ENCODE results near the gene ZNF384.

The ZNF384 gene

GRCh38 chr12:6640497-6640896 lies 48.7 kb downstream of the ZNF384 start:
- Histone ChIP-seq H3K27ac (ENCODE audit: insufficient read depth in 1 of 2, low read depth in 1 of 2, low read length in 2 of 2, poor library complexity in 1 of 2, severe bottlenecking in 2 of 2) (no peak overlapping the region), H3K4me1 (ENCODE audit: control extremely low read depth in 1 of 4, control insufficient read depth in 4 of 4, insufficient read depth in 4 of 4, low read length in 3 of 4) (peaks cover 5 to 55% (median 49%) of the 10 kb centered on the region in 4 experiments), H3K4me3 (ENCODE audit: control insufficient read depth in 1 of 7, extremely low read depth in 1 of 7, insufficient read depth in 4 of 7, low read depth in 2 of 7, low read length in 6 of 7) (no peak overlapping the region), H3K9me3 (ENCODE audit: control extremely low read depth in 1 of 5, control insufficient read depth in 4 of 5, insufficient read depth in 2 of 5, low read depth in 1 of 5, low read length in 4 of 5) (peaks cover 0 to 29% (median 0%) of the 10 kb centered on the region in 5 experiments), H3K36me3 (ENCODE audit: control insufficient read depth in 4 of 4, insufficient read depth in 4 of 4, low read length in 3 of 4) (no peaks in the 10 kb centered on the region), H3K27me3 (replicated peaks in 2 of 5; ENCODE audit: control insufficient read depth in 4 of 5, insufficient read depth in 5 of 5, low read length in 4 of 5) (no peaks in the 10 kb centered on the region)
- ChIA-PET CTCF (interaction anchor here (1.0 to 4.3 kb wide), 6 partner anchors 13 to 45 kb away, joined by 3 to 18 read pairs (median 4); no protein-coding TSS in a partner anchor), POLR2A (no interaction called here)
- DNase-seq = no peak
- WGBS (ENCODE audit: insufficient coverage) = 89% methylated on average over 2 of the region's 4 CpGs

DNA sequence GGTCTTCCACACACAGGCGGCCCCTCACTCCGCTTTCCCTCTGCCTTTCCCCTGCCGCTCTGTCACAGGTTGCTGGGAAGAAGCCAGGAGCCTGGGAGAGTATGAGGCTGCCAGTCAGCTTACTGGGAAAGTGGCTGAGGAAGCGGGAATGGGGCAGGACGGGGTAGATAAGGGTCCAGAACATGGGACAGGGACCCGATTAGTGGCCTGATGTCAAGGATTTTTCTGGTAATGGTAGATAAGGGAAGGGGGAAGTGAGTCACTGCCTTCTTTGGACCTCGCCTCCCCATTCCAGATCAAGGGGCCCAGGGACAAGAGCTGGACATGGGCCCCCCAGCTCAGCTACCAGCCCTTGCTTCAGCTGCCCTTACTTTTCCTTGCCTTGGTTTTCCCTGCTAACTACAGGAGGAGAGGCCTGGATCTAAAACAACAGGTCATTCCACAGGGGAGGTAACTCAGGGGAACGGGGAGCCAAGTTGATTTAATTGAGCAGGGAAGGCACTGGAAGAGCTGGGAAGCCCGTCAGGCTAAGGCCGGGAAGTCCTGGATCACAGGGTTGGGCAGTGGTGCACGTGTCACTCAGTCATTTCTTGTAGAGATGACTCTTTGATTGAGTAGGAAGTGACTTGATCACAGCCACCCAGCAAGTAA lies 49.9 kb downstream of the ZNF384 start:
- H3K36me3 ChIP-seq (ENCODE audit: control insufficient read depth in 4 of 4, insufficient read depth in 4 of 4, low read length in 3 of 4) = no peaks in the 10 kb centered on the region
- no peaks in the 10 kb centered on the region for H3K27me3 ChIP-seq (replicated peaks in 2 of 5; ENCODE audit: control insufficient read depth in 4 of 5, insufficient read depth in 5 of 5, low read length in 4 of 5)
- peak overlapping the region in 1 of 7 experiments; percentile 25 for H3K4me3 ChIP-seq (ENCODE audit: control insufficient read depth in 1 of 7, extremely low read depth in 1 of 7, insufficient read depth in 4 of 7, low read depth in 2 of 7, low read length in 6 of 7)
- 78% methylated on average over 8 of the region's 11 CpGs for WGBS (ENCODE audit: insufficient coverage)
- ChIA-PET POLR2A (interaction anchor here (0.8 kb wide), 1 partner anchor 18 kb away, joined by 3 read pairs; no protein-coding TSS in a partner anchor), CTCF (interaction anchor here (0.8 to 4.3 kb wide), 8 partner anchors 10 to 54 kb away, joined by 3 to 18 read pairs (median 3); no protein-coding TSS in a partner anchor)
- peaks cover 6 to 58% (median 52%) of the 10 kb centered on the region in 4 experiments for H3K4me1 ChIP-seq (ENCODE audit: control extremely low read depth in 1 of 4, control insufficient read depth in 4 of 4, insufficient read depth in 4 of 4, low read length in 3 of 4)
- peak; percentile 47 to 71 (median 54) for DNase-seq
- peak overlapping the region; percentile 28 to 81 for H3K27ac ChIP-seq (ENCODE audit: insufficient read depth in 1 of 2, low read depth in 1 of 2, low read length in 2 of 2, poor library complexity in 1 of 2, severe bottlenecking in 2 of 2)
- peaks cover 0 to 19% (median 0%) of the 10 kb centered on the region in 5 experiments for H3K9me3 ChIP-seq (ENCODE audit: control extremely low read depth in 1 of 5, control insufficient read depth in 4 of 5, insufficient read depth in 2 of 5, low read depth in 1 of 5, low read length in 4 of 5)

GRCh38 chr12:6638305-6638704 lies 50.9 kb downstream of the ZNF384 start:
- WGBS (ENCODE audit: insufficient coverage) = 59% methylated on average over 8 of the region's 9 CpGs
- peak overlapping the region in 1 of 2 experiments; percentile 81 for H3K27ac ChIP-seq (ENCODE audit: insufficient read depth in 1 of 2, low read depth in 1 of 2, low read length in 2 of 2, poor library complexity in 1 of 2, severe bottlenecking in 2 of 2)
- H3K36me3 ChIP-seq (ENCODE audit: control insufficient read depth in 4 of 4, insufficient read depth in 4 of 4, low read length in 3 of 4) = no peaks in the 10 kb centered on the region
- H3K9me3 ChIP-seq (ENCODE audit: control extremely low read depth in 1 of 5, control insufficient read depth in 4 of 5, insufficient read depth in 2 of 5, low read depth in 1 of 5, low read length in 4 of 5) = peaks cover 0 to 10% (median 0%) of the 10 kb centered on the region in 5 experiments
- H3K4me3 ChIP-seq (ENCODE audit: control insufficient read depth in 1 of 7, extremely low read depth in 1 of 7, insufficient read depth in 4 of 7, low read depth in 2 of 7, low read length in 6 of 7) = peak overlapping the region in 2 of 7 experiments; percentile 8 to 21
- ChIA-PET POLR2A (no interaction called here), CTCF (interaction anchor here (0.9 to 4.3 kb wide), 5 partner anchors 18 to 55 kb away, joined by 3 to 18 read pairs (median 4); no protein-coding TSS in a partner anchor)
- no peaks in the 10 kb centered on the region for H3K27me3 ChIP-seq (replicated peaks in 2 of 5; ENCODE audit: control insufficient read depth in 4 of 5, insufficient read depth in 5 of 5, low read length in 4 of 5)
- H3K4me1 ChIP-seq (ENCODE audit: control extremely low read depth in 1 of 4, control insufficient read depth in 4 of 4, insufficient read depth in 4 of 4, low read length in 3 of 4) = peaks cover 6 to 52% (median 46%) of the 10 kb centered on the region in 4 experiments
- peak in 2 of 3 donors; percentile 73 to 78 for DNase-seq

DNA sequence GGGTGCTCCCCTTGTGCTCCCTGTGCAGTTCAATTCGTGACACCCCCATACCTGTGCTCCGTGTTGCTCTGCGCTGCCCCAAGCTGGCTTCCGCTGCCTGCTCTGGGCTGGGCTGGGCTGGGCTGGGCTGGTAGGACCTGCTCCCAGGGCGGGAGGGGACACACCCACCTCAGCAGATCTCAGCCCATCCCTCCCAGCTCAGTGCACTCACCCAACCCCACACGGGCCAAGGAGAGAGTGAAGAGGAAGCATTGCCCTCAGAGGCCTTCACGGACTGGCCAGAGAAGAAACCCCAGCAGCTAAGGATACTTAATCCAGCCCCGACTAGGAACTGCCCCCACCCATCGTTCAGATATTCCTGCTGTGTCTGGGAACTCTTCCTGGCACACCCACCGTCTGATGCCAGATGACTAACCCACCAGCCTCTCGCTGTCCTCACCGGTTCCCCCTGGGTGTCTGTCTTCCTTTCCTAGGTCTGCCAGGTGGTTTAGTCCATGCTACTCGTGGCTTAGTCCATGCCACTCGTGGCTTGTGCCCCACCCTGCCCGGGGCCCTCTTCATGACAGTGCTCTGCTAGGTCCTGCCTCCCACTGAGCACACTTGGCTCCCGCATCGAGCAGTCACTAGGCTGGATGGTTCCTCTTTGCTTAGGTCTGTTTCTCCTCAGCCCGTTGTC lies 53.2 kb downstream of the ZNF384 start, which contains the start of gene LPAR5:
LPAR5 (minus strand) TSS at position 104 of the 676 bp plus-strand sequence. CDS start 14,711 bp downstream, outside the sequence.
- Histone ChIP-seq H3K9me3 (ENCODE audit: control extremely low read depth in 1 of 5, control insufficient read depth in 4 of 5, insufficient read depth in 2 of 5, low read depth in 1 of 5, low read length in 4 of 5) (peaks cover 0 to 2% (median 0%) of the 10 kb centered on the region in 5 experiments), H3K27me3 (replicated peaks in 2 of 5; ENCODE audit: control insufficient read depth in 4 of 5, insufficient read depth in 5 of 5, low read length in 4 of 5) (no peaks in the 10 kb centered on the region), H3K27ac (ENCODE audit: insufficient read depth in 1 of 2, low read depth in 1 of 2, low read length in 2 of 2, poor library complexity in 1 of 2, severe bottlenecking in 2 of 2) (peak within 1 kb of the TSS in 1 of 2 experiments; percentile 28), H3K4me3 (ENCODE audit: control insufficient read depth in 1 of 7, extremely low read depth in 1 of 7, insufficient read depth in 4 of 7, low read depth in 2 of 7, low read length in 6 of 7) (peak within 1 kb of the TSS in 6 of 7 experiments; percentile 7 to 42 (median 17)), H3K4me1 (ENCODE audit: control extremely low read depth in 1 of 4, control insufficient read depth in 4 of 4, insufficient read depth in 4 of 4, low read length in 3 of 4) (peaks cover 9 to 73% (median 64%) of the 10 kb centered on the region in 4 experiments), H3K36me3 (ENCODE audit: control insufficient read depth in 4 of 4, insufficient read depth in 4 of 4, low read length in 3 of 4) (no peaks in the 10 kb centered on the region)
- POLR2A ChIA-PET = no interaction called here
- DNase-seq = no peak
- CTCF ChIA-PET = interaction anchor here (1.0 to 3.1 kb wide), 5 partner anchors 9 to 72 kb away, joined by 3 to 13 read pairs (median 5); partner anchors contain the start of gene ACRBP
- 69% methylated on average over 18 of the region's 18 CpGs for WGBS (ENCODE audit: insufficient coverage)

DNA sequence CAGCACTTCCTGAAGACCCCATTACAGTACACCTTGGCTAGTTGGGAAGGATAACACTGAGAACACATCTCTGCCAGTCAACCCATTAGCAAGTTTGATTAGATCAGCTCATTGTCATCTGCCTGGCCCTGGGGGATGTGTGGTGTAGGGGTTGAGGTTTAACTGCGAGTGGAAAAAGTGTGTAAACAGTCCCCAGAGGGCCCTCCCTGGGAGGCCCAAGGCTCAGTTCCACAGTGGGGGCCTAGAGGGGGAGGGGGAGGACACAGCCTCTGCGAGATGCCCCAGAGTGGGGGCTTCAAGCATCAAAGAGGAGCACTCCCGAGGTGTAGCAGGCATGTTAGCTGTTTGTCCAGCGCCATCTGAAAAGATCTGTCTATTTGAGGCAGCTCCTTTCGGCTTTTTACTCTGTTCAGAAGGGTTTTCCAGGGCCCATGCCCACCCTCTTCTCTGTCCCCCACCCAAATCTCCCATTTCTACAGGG lies 53.8 kb downstream of the ZNF384 start:
- Histone ChIP-seq H3K27ac (ENCODE audit: insufficient read depth in 1 of 2, low read depth in 1 of 2, low read length in 2 of 2, poor library complexity in 1 of 2, severe bottlenecking in 2 of 2) (peak overlapping the region in 1 of 2 experiments; percentile 28), H3K4me3 (ENCODE audit: control insufficient read depth in 1 of 7, extremely low read depth in 1 of 7, insufficient read depth in 4 of 7, low read depth in 2 of 7, low read length in 6 of 7) (peak overlapping the region in 6 of 7 experiments; percentile 7 to 42 (median 17)), H3K4me1 (ENCODE audit: control extremely low read depth in 1 of 4, control insufficient read depth in 4 of 4, insufficient read depth in 4 of 4, low read length in 3 of 4) (peaks cover 9 to 77% (median 64%) of the 10 kb centered on the region in 4 experiments), H3K9me3 (ENCODE audit: control extremely low read depth in 1 of 5, control insufficient read depth in 4 of 5, insufficient read depth in 2 of 5, low read depth in 1 of 5, low read length in 4 of 5) (peaks cover 0 to 2% (median 0%) of the 10 kb centered on the region in 5 experiments), H3K36me3 (ENCODE audit: control insufficient read depth in 4 of 4, insufficient read depth in 4 of 4, low read length in 3 of 4) (no peaks in the 10 kb centered on the region), H3K27me3 (replicated peaks in 2 of 5; ENCODE audit: control insufficient read depth in 4 of 5, insufficient read depth in 5 of 5, low read length in 4 of 5) (no peaks in the 10 kb centered on the region)
- POLR2A ChIA-PET = interaction anchor here (0.6 kb wide), 1 partner anchor 12 kb away, joined by 3 read pairs; no protein-coding TSS in a partner anchor
- 75% methylated on average over 4 of the region's 5 CpGs for WGBS (ENCODE audit: insufficient coverage)
- CTCF ChIA-PET = interaction anchor here (0.5 to 3.1 kb wide), 7 partner anchors 9 to 72 kb away, joined by 3 to 13 read pairs (median 4); partner anchors contain the start of gene ACRBP
- DNase-seq = peak in 1 of 3 donors; percentile 42

DNA sequence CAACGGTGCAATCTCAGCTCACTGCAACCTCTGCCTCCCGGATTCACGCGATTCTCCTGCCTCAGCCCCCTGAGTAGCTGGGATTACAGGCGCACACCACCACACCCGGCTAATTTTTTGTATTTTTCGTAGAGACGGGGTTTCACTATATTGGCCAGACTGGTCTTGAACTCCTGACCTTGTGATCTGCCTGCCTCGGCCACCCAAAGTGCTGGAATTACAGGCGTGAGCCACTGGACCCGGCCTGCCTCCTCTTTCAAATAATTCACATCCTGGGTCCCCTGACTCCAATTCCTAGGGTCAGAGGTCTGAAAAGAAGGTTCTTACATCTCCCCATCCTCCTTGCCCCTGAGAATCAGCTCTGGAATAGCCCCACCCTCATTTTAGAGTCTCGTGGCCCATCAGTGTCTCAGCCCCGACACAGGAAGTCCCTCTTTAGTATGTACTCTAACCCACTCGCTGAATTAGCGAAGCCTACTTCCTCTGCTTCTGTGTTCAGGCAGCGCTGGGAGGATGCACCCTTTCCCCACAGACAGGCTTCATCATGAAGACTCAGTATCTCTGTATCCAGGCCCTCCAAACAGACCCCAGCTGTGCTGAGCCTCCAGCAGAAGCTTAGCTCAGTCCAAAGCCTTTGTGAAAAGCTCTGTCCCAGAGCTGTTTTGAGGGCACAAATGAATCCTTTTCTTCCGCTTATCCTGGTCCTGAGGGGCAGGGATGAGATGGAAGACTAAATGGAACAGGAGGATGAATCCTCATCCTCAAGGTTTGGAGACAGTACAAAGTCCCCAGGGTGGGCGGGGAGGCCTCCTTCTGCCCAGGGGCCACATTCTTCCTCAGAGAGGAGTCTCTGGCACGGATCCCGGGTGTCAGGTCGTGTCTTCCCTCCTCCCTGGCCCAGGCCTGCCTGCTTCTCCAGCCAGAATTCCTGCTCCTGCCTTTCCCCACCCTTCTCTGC lies 56.9 kb downstream of the ZNF384 start:
- CTCF ChIA-PET = interaction anchor here (0.8 to 4.5 kb wide), 5 partner anchors 11 to 197 kb away, joined by 3 to 51 read pairs (median 3); no protein-coding TSS in a partner anchor
- Histone ChIP-seq H3K27ac (ENCODE audit: insufficient read depth in 1 of 2, low read depth in 1 of 2, low read length in 2 of 2, poor library complexity in 1 of 2, severe bottlenecking in 2 of 2) (peak overlapping the region in 1 of 2 experiments; percentile 27), H3K4me3 (ENCODE audit: control insufficient read depth in 1 of 7, extremely low read depth in 1 of 7, insufficient read depth in 4 of 7, low read depth in 2 of 7, low read length in 6 of 7) (no peak overlapping the region), H3K9me3 (ENCODE audit: control extremely low read depth in 1 of 5, control insufficient read depth in 4 of 5, insufficient read depth in 2 of 5, low read depth in 1 of 5, low read length in 4 of 5) (no peaks in the 10 kb centered on the region), H3K36me3 (ENCODE audit: control insufficient read depth in 4 of 4, insufficient read depth in 4 of 4, low read length in 3 of 4) (no peaks in the 10 kb centered on the region), H3K27me3 (replicated peaks in 2 of 5; ENCODE audit: control insufficient read depth in 4 of 5, insufficient read depth in 5 of 5, low read length in 4 of 5) (no peaks in the 10 kb centered on the region), H3K4me1 (ENCODE audit: control extremely low read depth in 1 of 4, control insufficient read depth in 4 of 4, insufficient read depth in 4 of 4, low read length in 3 of 4) (peaks cover 9 to 49% (median 40%) of the 10 kb centered on the region in 4 experiments)
- WGBS (ENCODE audit: insufficient coverage) = 85% methylated on average over 17 of the region's 21 CpGs
- peak in 2 of 3 donors; percentile 76 to 85 for DNase-seq
- POLR2A ChIA-PET = no interaction called here
